Panc1 (cell line): ENCODE measurements around the gene ZNF675. TPM values are rescaled to one million over a fixed set of nuclear protein-coding genes. Genes with fewer than 3 reads are reported as not detected.

Experiments
- ATAC-seq: fragments of 200-7000 bp; cut with Tn5 transposase; 2 replicates; pipeline ENCODE4 v1.9.1; 2020; ENCODE audit warnings: mild to moderate bottlenecking, moderate library complexity
- BruUV-seq: library from RNA; stranded (reverse); fragments of 400-500 nt; replicated peaks from 2 replicates; lab custom pipeline; 2021; lab: Mats Ljungman, UMichigan
- CTCF ChIA-PET: fragments of 300-600 bp; sonication (Branson Sonifier 250); formaldehyde crosslinking; loops from one replicate; lab custom pipeline; 2022; ENCODE audit warnings: antibody characterized with exemption; lab: Charles Lee
- POLR2A ChIA-PET: fragments of 300-600 bp; sonication (Branson Sonifier 250); formaldehyde crosslinking; loops from one replicate; lab custom pipeline; 2022; ENCODE audit warnings: antibody characterized with exemption; lab: Charles Lee
- DNase-seq: peaks from one replicate; pipeline ENCODE4 v3.0.0-alpha.2; 2010; ENCODE audit warnings: low read depth, low spot score
- H3K27ac ChIP-seq: 2 replicates; pipeline ENCODE4 v1.5.1; 2011; ENCODE audit warnings: mild to moderate bottlenecking, low read length, inconsistent platforms
- H3K27me3 ChIP-seq: fragments of 200-500 bp; sonication (Bioruptor generic); 2 replicates; pipeline ENCODE4 v1.6.0; 2014; ENCODE audit warnings: low read length, inconsistent platforms; ENCODE audit not compliant: control insufficient read depth, insufficient read depth
- H3K36me3 ChIP-seq: fragments of 200-500 bp; sonication (Bioruptor generic); 2 replicates; pipeline ENCODE4 v1.5.1; 2014; ENCODE audit warnings: inconsistent platforms, mild to moderate bottlenecking, low read length, moderate library complexity; ENCODE audit not compliant: control insufficient read depth, insufficient read depth
- H3K4me1 ChIP-seq: 2 replicates; pipeline ENCODE4 v1.5.1; 2011; ENCODE audit warnings: inconsistent platforms, mild to moderate bottlenecking, low read length, moderate library complexity; ENCODE audit not compliant: control insufficient read depth, insufficient read depth
- H3K4me3 ChIP-seq, 2 experiments: 2 replicates each; pipeline ENCODE4 v1.5.1; 2011 to 2012; ENCODE audit warnings: low read depth in 2 of 2, low read length in 2 of 2, mild to moderate bottlenecking in 2 of 2, inconsistent platforms in 1 of 2, moderate library complexity in 1 of 2
- H3K9me3 ChIP-seq: fragments of 200-500 bp; sonication (Bioruptor generic); 2 replicates; pipeline ENCODE4 v1.5.1; 2014; ENCODE audit warnings: low read depth, mild to moderate bottlenecking, inconsistent platforms, low read length, moderate library complexity; ENCODE audit not compliant: control insufficient read depth, insufficient read depth
- POLR2AphosphoS5 ChIP-seq: IDR thresholded peaks from 2 replicates; pipeline ENCODE4 v1.6.1; 2012; ENCODE audit warnings: mild to moderate bottlenecking, low read depth, low read length, moderate library complexity
- SIN3A ChIP-seq: IDR thresholded peaks from 2 replicates; pipeline ENCODE4 v1.6.1; 2012; ENCODE audit warnings: low read depth, mild to moderate bottlenecking, low read length, moderate library complexity, borderline replicate concordance; ENCODE audit not compliant: insufficient read depth
- TCF7L2 ChIP-seq: IDR thresholded peaks from 2 replicates; pipeline ENCODE4 v1.6.1; 2011; ENCODE audit warnings: mild to moderate bottlenecking, low read depth, low read length, inconsistent platforms
- in situ Hi-C: cut with HindIII; loops from 2 replicates; pipeline ENCODE4 v1.10.0; 2016; ENCODE audit warnings: low sequenced_read_pairs, low pct_unique_long_range_greater_than_20kb
- intact Hi-C: fragments of 100-400 bp; cut with micrococcal nuclease; formaldehyde crosslinking; loops from one replicate; pipeline ENCODE4 v1.10.0; 2022; ENCODE audit not compliant: unreplicated experiment
- total RNA-seq: library from RNA; stranded (reverse); gene quantifications from one replicate; pipeline ENCODE4 v1.2.1, GENCODE V29; 2021; ENCODE audit not compliant: unreplicated experiment
- TF ChIP-seq, protein P1 (sequence below): fragments of 450-650 bp; IDR thresholded peaks from 2 replicates; pipeline ENCODE4 v1.5.1; 2017; ENCODE audit warnings: mild to moderate bottlenecking
- TF ChIP-seq, protein P2 (sequence below), 2 experiments: IDR thresholded peaks; 2 replicates each; pipeline ENCODE4 v1.6.1; 2011 to 2012; ENCODE audit warnings: low read depth in 2 of 2, control low read depth in 1 of 2, low read length in 1 of 2, mild to moderate bottlenecking in 1 of 2, moderate library complexity in 1 of 2; ENCODE audit not compliant: insufficient read depth in 1 of 2

The ZNF675 gene
- total RNA-seq, 1 experiment from 2014 or later = 11.2 TPM

DNA sequence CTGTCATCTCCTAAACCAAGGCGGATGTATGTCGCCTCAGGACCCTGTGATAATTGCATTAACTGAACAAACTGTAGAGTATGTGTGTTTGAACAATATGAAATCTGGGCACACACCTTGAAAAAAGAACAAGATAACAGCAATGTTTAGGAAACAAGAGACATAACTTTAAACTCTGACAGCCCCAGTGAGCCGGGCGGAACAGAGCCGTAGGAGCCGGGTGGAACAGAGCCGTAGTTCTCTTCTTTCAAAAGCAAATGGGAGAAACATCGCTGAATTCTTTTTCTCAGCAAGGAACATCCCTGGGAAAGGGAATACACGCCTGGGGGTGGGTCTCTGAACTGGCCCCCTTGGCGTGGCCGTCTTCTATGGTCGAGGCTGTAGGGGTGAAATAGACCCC is 31.8 kb upstream of the ZNF675 start:
- POLR2A ChIA-PET = no interaction called here
- ATAC-seq (no peak), DNase-seq (no peak)

DNA sequence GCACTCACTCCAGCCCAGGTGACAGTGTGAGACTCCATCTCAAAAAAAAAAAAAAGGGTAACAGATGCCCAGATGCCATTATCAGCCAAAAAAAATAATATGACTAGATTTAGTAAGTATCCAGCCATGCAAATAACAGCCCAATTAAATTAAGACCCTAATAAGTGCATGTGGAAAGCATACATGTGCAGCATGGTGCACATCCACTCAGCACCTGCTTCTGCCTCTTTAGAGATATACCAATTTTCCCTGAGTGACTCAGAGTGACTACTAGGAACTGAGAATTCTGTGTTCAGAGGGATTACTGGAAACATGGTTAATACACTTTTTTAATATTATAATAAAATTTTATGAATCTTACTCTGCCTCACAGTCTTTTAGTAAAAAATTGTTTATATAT is 29.8 kb upstream of the ZNF675 start:
- BruUV-seq = no TSS peak
- ChIA-PET POLR2A (interaction anchor here (0.7 kb wide), 1 partner anchor 22 kb away, joined by 5 read pairs; no protein-coding TSS in a partner anchor), CTCF (no interaction called here)
- DNase-seq = no peak
- intact Hi-C loops = no loop called here
- ATAC-seq = no peak
- H3K9me3 ChIP-seq = no peaks in the 10 kb centered on the region
- no peaks in the 10 kb centered on the region for H3K4me1 ChIP-seq
- in situ Hi-C loops = no loop called here
- H3K27ac ChIP-seq = no peak overlapping the region
- H3K36me3 ChIP-seq = no peaks in the 10 kb centered on the region
- H3K4me3 ChIP-seq = no peak overlapping the region
- TF ChIP-seq TCF7L2 (no peak), SIN3A (no peak)
- TF ChIP-seq, protein P1, sequence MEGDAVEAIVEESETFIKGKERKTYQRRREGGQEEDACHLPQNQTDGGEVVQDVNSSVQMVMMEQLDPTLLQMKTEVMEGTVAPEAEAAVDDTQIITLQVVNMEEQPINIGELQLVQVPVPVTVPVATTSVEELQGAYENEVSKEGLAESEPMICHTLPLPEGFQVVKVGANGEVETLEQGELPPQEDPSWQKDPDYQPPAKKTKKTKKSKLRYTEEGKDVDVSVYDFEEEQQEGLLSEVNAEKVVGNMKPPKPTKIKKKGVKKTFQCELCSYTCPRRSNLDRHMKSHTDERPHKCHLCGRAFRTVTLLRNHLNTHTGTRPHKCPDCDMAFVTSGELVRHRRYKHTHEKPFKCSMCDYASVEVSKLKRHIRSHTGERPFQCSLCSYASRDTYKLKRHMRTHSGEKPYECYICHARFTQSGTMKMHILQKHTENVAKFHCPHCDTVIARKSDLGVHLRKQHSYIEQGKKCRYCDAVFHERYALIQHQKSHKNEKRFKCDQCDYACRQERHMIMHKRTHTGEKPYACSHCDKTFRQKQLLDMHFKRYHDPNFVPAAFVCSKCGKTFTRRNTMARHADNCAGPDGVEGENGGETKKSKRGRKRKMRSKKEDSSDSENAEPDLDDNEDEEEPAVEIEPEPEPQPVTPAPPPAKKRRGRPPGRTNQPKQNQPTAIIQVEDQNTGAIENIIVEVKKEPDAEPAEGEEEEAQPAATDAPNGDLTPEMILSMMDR = no peak
- no peaks in the 10 kb centered on the region for H3K27me3 ChIP-seq

More for the DNA sequence above, 31.8 kb upstream of the ZNF675 start:
- CTCF ChIA-PET = no interaction called here
- Histone ChIP-seq H3K9me3 (no peaks in the 10 kb centered on the region), H3K4me3 (no peak overlapping the region), H3K27ac (no peak overlapping the region), H3K4me1 (no peaks in the 10 kb centered on the region), H3K36me3 (no peaks in the 10 kb centered on the region), H3K27me3 (no peaks in the 10 kb centered on the region)
- intact Hi-C loops (no loop called here), in situ Hi-C loops (no loop called here)
- no TSS peak for BruUV-seq
- TF ChIP-seq TCF7L2 (no peak), SIN3A (no peak), POLR2AphosphoS5 (no peak)
- TF ChIP-seq, protein P1 = no peak
- TF ChIP-seq, protein P2, sequence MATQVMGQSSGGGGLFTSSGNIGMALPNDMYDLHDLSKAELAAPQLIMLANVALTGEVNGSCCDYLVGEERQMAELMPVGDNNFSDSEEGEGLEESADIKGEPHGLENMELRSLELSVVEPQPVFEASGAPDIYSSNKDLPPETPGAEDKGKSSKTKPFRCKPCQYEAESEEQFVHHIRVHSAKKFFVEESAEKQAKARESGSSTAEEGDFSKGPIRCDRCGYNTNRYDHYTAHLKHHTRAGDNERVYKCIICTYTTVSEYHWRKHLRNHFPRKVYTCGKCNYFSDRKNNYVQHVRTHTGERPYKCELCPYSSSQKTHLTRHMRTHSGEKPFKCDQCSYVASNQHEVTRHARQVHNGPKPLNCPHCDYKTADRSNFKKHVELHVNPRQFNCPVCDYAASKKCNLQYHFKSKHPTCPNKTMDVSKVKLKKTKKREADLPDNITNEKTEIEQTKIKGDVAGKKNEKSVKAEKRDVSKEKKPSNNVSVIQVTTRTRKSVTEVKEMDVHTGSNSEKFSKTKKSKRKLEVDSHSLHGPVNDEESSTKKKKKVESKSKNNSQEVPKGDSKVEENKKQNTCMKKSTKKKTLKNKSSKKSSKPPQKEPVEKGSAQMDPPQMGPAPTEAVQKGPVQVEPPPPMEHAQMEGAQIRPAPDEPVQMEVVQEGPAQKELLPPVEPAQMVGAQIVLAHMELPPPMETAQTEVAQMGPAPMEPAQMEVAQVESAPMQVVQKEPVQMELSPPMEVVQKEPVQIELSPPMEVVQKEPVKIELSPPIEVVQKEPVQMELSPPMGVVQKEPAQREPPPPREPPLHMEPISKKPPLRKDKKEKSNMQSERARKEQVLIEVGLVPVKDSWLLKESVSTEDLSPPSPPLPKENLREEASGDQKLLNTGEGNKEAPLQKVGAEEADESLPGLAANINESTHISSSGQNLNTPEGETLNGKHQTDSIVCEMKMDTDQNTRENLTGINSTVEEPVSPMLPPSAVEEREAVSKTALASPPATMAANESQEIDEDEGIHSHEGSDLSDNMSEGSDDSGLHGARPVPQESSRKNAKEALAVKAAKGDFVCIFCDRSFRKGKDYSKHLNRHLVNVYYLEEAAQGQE (IDR thresholded peaks at IDR 0.05; ENCODE audit: insufficient read depth in 1 of 2, low read depth in 2 of 2, low read length in 1 of 2) = no peak
